HCT116 (cell line): Measurements from ENCODE around the gene HSD17B7. TPM values are rescaled to one million over a fixed set of nuclear protein-coding genes. Genes with fewer than 3 reads are reported as not detected.

Experiments used
- ATAC-seq: fragments of 200-7000 bp; cut with Tn5 transposase; 2 replicates; pipeline ENCODE4 v1.9.1; 2020; ENCODE audit warnings: mild to moderate bottlenecking, moderate library complexity
- BruUV-seq: library from RNA; stranded (reverse); fragments of 400-500 nt; replicated peaks from 2 replicates; lab custom pipeline; 2021; lab: Mats Ljungman, UMichigan
- CTCF ChIA-PET: fragments of 300-600 bp; sonication (Branson Sonifier 250); formaldehyde crosslinking; loops from one replicate; lab custom pipeline; 2021; ENCODE audit warnings: antibody characterized with exemption; lab: Charles Lee
- POLR2A ChIA-PET: fragments of 300-600, 350-600 bp; sonication (Branson Sonifier 250); formaldehyde crosslinking; loops from one replicate; lab custom pipeline; 2021; ENCODE audit warnings: antibody characterized with exemption; lab: Charles Lee
- RAD21 ChIA-PET, 2 experiments: fragments of 300-600 bp; sonication (Branson Sonifier 250); formaldehyde crosslinking; loops; one replicate each; lab custom pipeline; 2023; ENCODE audit warnings: low total read pairs in 2 of 2; ENCODE audit not compliant: uncharacterized antibody in 2 of 2, unreplicated experiment in 2 of 2, low non-redundant PET in 1 of 2; lab: Charles Lee
- DNase-seq: peaks from one replicate; pipeline ENCODE4 v3.0.0-alpha.2; 2010; ENCODE audit warnings: low read depth, low spot score
- H2AFZ ChIP-seq: fragments of 200-600 bp; shearing (Covaris generic), sonication (generic); 2 replicates; pipeline ENCODE4 v1.6.1; 2017; ENCODE audit warnings: low read depth, mixed run types, mixed read lengths, antibody characterized with exemption, low read length; ENCODE audit not compliant: poor library complexity, severe bottlenecking
- H3K27ac ChIP-seq: 2 replicates; pipeline ENCODE4 v1.5.1; 2012; ENCODE audit warnings: low read depth, low read length
- H3K27me3 ChIP-seq: fragments of 200-600 bp; sonication (generic); 2 replicates; pipeline ENCODE4 v1.6.1; 2016; ENCODE audit warnings: mixed run types, low read length, mixed read lengths; ENCODE audit not compliant: insufficient read depth
- H3K36me3 ChIP-seq, 2 experiments: fragments of 200-500 bp in 1 of 2; fragments of 200-600 bp in 1 of 2; sonication (Bioruptor generic) in 1 of 2; sonication (generic) in 1 of 2; 2 replicates each; pipeline versions ENCODE4 v1.5.1 to v1.6.1; 2014 to 2016; ENCODE audit warnings: low read length in 2 of 2, inconsistent platforms in 1 of 2, mixed read lengths in 1 of 2, mixed run types in 1 of 2; ENCODE audit not compliant: insufficient read depth in 2 of 2, control insufficient read depth in 1 of 2
- H3K4me1 ChIP-seq, 2 experiments: fragments of 200-600 bp in 1 of 2; sonication (generic) in 1 of 2; 2 replicates each; pipeline versions ENCODE4 v1.5.1 to v1.6.1; 2012 to 2017; ENCODE audit warnings: low read length in 2 of 2, inconsistent platforms in 1 of 2, mild to moderate bottlenecking in 1 of 2, mixed read lengths in 1 of 2, mixed run types in 1 of 2, moderate library complexity in 1 of 2; ENCODE audit not compliant: insufficient read depth in 2 of 2, control insufficient read depth in 1 of 2
- H3K4me2 ChIP-seq: fragments of 200-600 bp; sonication (generic); 2 replicates; pipeline ENCODE4 v1.6.1; 2017; ENCODE audit warnings: mixed run types, low read length, mixed read lengths
- H3K4me3 ChIP-seq, 2 experiments: fragments of 200-600 bp in 1 of 2; sonication (generic) in 1 of 2; replicated peaks in 1 of 2; 2 replicates each; pipeline ENCODE4 v1.5.1; 2011 to 2016; ENCODE audit warnings: low read length in 2 of 2, control low read depth in 1 of 2, low read depth in 1 of 2, mild to moderate bottlenecking in 1 of 2, mixed read lengths in 1 of 2, mixed run types in 1 of 2
- H3K79me2 ChIP-seq: fragments of 200-600 bp; sonication (generic); 2 replicates; pipeline ENCODE4 v1.6.1; 2017; ENCODE audit warnings: mild to moderate bottlenecking, mixed run types, low read length, moderate library complexity, mixed read lengths; ENCODE audit not compliant: insufficient read depth
- H3K9ac ChIP-seq: fragments of 200-600 bp; sonication (generic); 2 replicates; pipeline ENCODE4 v1.6.1; 2016; ENCODE audit warnings: low read length, mixed read lengths
- H3K9me2 ChIP-seq: fragments of 200-600 bp; sonication (generic), shearing (Covaris generic); 2 replicates; pipeline ENCODE4 v1.6.1; 2017; ENCODE audit warnings: mixed run types, mild to moderate bottlenecking, moderate library complexity; ENCODE audit not compliant: insufficient read depth
- H3K9me3 ChIP-seq, 2 experiments: fragments of 200-500 bp in 1 of 2; fragments of 200-600 bp in 1 of 2; sonication (Bioruptor generic) in 1 of 2; sonication (generic) in 1 of 2; 2 replicates each; pipeline ENCODE4 v1.6.1; 2014 to 2017; ENCODE audit warnings: low read length in 2 of 2, mixed read lengths in 2 of 2, inconsistent platforms in 1 of 2, low read depth in 1 of 2, mild to moderate bottlenecking in 1 of 2, mixed run types in 1 of 2, moderate library complexity in 1 of 2; ENCODE audit not compliant: control insufficient read depth in 1 of 2, insufficient read depth in 1 of 2
- H4K20me1 ChIP-seq: fragments of 200-600 bp; sonication (generic), shearing (Covaris generic); 2 replicates; pipeline ENCODE4 v1.6.1; 2017; ENCODE audit warnings: mixed run types, mild to moderate bottlenecking, moderate library complexity; ENCODE audit not compliant: insufficient read depth
- CBX3 ChIP-seq: IDR thresholded peaks from 2 replicates; pipeline ENCODE4 v1.6.1; 2012; ENCODE audit warnings: low read depth
- CEBPB ChIP-seq: IDR thresholded peaks from 2 replicates; pipeline ENCODE4 v1.6.1; 2012; ENCODE audit warnings: low read depth
- EGR1 ChIP-seq: IDR thresholded peaks from 2 replicates; pipeline ENCODE4 v1.6.1; 2012; ENCODE audit warnings: low read depth
- ELF1 ChIP-seq: IDR thresholded peaks from 2 replicates; pipeline ENCODE4 v1.6.1; 2012; ENCODE audit warnings: low read depth, borderline replicate concordance
- EZH2phosphoT487 ChIP-seq: fragments of 200-600 bp; IDR thresholded peaks from 2 replicates; pipeline ENCODE4 v1.6.1; 2018; ENCODE audit warnings: antibody characterized with exemption, borderline replicate concordance
- FOSL1 ChIP-seq: IDR thresholded peaks from 2 replicates; pipeline ENCODE4 v1.6.1; 2012; ENCODE audit warnings: low read depth
- JUND ChIP-seq: IDR thresholded peaks from 2 replicates; pipeline ENCODE4 v1.6.1; 2012
- POLR2A ChIP-seq: IDR thresholded peaks from 2 replicates; pipeline ENCODE4 v1.7.0; 2011; ENCODE audit warnings: borderline replicate concordance; ENCODE audit not compliant: insufficient read depth, insufficient read length; ENCODE audit errors: extremely low read depth
- POLR2AphosphoS5 ChIP-seq: IDR thresholded peaks from 2 replicates; pipeline ENCODE4 v1.6.1; 2011; ENCODE audit warnings: mild to moderate bottlenecking, low read depth, low read length, moderate library complexity
- RAD21 ChIP-seq: IDR thresholded peaks from 2 replicates; pipeline ENCODE4 v1.6.1; 2012; ENCODE audit warnings: low read depth, mild to moderate bottlenecking
- SIN3A ChIP-seq: IDR thresholded peaks from 2 replicates; pipeline ENCODE4 v1.6.1; 2012; ENCODE audit warnings: low read depth
- SP1 ChIP-seq: IDR thresholded peaks from 2 replicates; pipeline ENCODE4 v1.6.1; 2012; ENCODE audit warnings: low read depth
- SRF ChIP-seq: IDR thresholded peaks from 2 replicates; pipeline ENCODE4 v1.6.1; 2012; ENCODE audit warnings: low read depth
- TCF7L2 ChIP-seq: IDR thresholded peaks from 2 replicates; pipeline ENCODE4 v1.7.0; 2011; ENCODE audit warnings: borderline replicate concordance, inconsistent platforms; ENCODE audit not compliant: insufficient read depth, insufficient read length; ENCODE audit errors: extremely low read depth
- YY1 ChIP-seq: IDR thresholded peaks from 2 replicates; pipeline ENCODE4 v1.6.1; 2011; ENCODE audit warnings: low read length, low read depth, moderate library complexity, mild to moderate bottlenecking; ENCODE audit not compliant: insufficient replicate concordance; ENCODE audit errors: extremely low read depth
- ZFX ChIP-seq: fragments of 450-650 bp; IDR thresholded peaks from 2 replicates; pipeline ENCODE4 v1.6.1; 2017
- intact Hi-C: fragments of 100-400 bp; cut with micrococcal nuclease; formaldehyde crosslinking; loops from 2 replicates; pipeline ENCODE4 v1.10.0; 2022
- total RNA-seq: library from RNA; stranded (reverse); gene quantifications from one replicate; pipeline ENCODE4 v1.2.1, GENCODE V29; 2021; ENCODE audit not compliant: unreplicated experiment
- TF ChIP-seq, protein P1 (sequence below): IDR thresholded peaks from 2 replicates; pipeline ENCODE4 v1.6.1; 2012
- TF ChIP-seq, protein P2 (sequence below): IDR thresholded peaks from 2 replicates; pipeline ENCODE4 v1.6.1; 2012; ENCODE audit warnings: low read depth
- TF ChIP-seq, protein P3 (sequence below): IDR thresholded peaks from 2 replicates; pipeline ENCODE4 v1.6.1; 2012

Gene HSD17B7
- total RNA-seq, 1 experiment from 2014 or later, result 22.6 TPM

DNA sequence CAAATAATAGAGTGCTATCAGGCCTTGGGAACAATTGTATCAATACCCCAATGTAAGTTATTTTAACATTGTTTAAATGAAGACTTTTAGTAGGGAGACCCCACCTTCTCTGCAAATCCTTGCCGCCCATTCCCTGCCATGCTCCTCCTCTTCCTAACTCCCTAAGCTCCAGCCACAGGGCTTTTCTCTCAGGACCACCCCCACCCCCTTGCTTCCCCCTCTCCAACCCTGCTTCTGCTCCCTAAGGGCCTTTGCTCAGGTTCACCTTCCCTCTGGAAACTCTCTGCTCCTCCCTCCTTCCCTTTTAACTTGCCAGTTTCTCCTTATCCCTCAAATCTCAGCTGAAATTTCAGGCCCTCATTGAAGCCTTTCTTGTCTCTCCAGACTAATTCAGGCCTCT lies 53.7 kb downstream of the HSD17B7 start:
- no peak overlapping the region for H2AFZ ChIP-seq
- ATAC-seq, result no peak
- no peak for DNase-seq
- ChIA-PET CTCF (no interaction called here), POLR2A (no interaction called here), RAD21 (no interaction called here)
- intact Hi-C loops, result no loop called here
- TF ChIP-seq, protein P1, sequence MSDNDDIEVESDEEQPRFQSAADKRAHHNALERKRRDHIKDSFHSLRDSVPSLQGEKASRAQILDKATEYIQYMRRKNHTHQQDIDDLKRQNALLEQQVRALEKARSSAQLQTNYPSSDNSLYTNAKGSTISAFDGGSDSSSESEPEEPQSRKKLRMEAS, result no peak
- TF ChIP-seq, protein P2, sequence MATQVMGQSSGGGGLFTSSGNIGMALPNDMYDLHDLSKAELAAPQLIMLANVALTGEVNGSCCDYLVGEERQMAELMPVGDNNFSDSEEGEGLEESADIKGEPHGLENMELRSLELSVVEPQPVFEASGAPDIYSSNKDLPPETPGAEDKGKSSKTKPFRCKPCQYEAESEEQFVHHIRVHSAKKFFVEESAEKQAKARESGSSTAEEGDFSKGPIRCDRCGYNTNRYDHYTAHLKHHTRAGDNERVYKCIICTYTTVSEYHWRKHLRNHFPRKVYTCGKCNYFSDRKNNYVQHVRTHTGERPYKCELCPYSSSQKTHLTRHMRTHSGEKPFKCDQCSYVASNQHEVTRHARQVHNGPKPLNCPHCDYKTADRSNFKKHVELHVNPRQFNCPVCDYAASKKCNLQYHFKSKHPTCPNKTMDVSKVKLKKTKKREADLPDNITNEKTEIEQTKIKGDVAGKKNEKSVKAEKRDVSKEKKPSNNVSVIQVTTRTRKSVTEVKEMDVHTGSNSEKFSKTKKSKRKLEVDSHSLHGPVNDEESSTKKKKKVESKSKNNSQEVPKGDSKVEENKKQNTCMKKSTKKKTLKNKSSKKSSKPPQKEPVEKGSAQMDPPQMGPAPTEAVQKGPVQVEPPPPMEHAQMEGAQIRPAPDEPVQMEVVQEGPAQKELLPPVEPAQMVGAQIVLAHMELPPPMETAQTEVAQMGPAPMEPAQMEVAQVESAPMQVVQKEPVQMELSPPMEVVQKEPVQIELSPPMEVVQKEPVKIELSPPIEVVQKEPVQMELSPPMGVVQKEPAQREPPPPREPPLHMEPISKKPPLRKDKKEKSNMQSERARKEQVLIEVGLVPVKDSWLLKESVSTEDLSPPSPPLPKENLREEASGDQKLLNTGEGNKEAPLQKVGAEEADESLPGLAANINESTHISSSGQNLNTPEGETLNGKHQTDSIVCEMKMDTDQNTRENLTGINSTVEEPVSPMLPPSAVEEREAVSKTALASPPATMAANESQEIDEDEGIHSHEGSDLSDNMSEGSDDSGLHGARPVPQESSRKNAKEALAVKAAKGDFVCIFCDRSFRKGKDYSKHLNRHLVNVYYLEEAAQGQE, result no peak
- TF ChIP-seq EZH2phosphoT487 (no peak), POLR2AphosphoS5 (no peak), YY1 (no peak), CBX3 (no peak), RAD21 (no peak), SIN3A (no peak), TCF7L2 (no peak), EGR1 (no peak), POLR2A (no peak), FOSL1 (no peak), CEBPB (no peak), SRF (no peak), SP1 (no peak), ELF1 (no peak), ZFX (no peak), JUND (no peak)
- TF ChIP-seq, protein P3, sequence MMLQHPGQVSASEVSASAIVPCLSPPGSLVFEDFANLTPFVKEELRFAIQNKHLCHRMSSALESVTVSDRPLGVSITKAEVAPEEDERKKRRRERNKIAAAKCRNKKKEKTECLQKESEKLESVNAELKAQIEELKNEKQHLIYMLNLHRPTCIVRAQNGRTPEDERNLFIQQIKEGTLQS, result no peak
- no peaks in the 10 kb centered on the region for H3K9me3 ChIP-seq
- no peak overlapping the region for H3K27ac ChIP-seq
- no TSS peak for BruUV-seq
- no peaks in the 10 kb centered on the region for H3K36me3 ChIP-seq
- no peaks in the 10 kb centered on the region for H4K20me1 ChIP-seq
- H3K4me2 ChIP-seq, result no peak overlapping the region
- no peaks in the 10 kb centered on the region for H3K79me2 ChIP-seq
- H3K9ac ChIP-seq, result no peak overlapping the region
- H3K27me3 ChIP-seq, result no peaks in the 10 kb centered on the region
- no peak overlapping the region for H3K4me3 ChIP-seq
- H3K4me1 ChIP-seq, result no peaks in the 10 kb centered on the region
- no peaks in the 10 kb centered on the region for H3K9me2 ChIP-seq
